Uterus (tissue), 2 donors: Measurements from ENCODE around the gene SAE1.

ENCODE experiments used
- POLR2A ChIP-seq, 2 donors: fragments of 450-650 bp; IDR thresholded peaks; one replicate each; pipeline ENCODE4 v1.6.1; 2016; ENCODE audit warnings: antibody characterized with exemption in 2 of 2, mild to moderate bottlenecking in 1 of 2, moderate library complexity in 1 of 2
- TF ChIP-seq, protein P1 (sequence below), 4 experiments: fragments of 200-600 bp in 2 of 4; fragments of 450-650 bp in 2 of 4; sonication (generic) in 2 of 4; IDR thresholded peaks; one replicate each; pipeline ENCODE4 v1.5.1; 2016 to 2019; ENCODE audit warnings: antibody characterized with exemption in 4 of 4, mild to moderate bottlenecking in 2 of 4, moderate library complexity in 1 of 4

DNA sequence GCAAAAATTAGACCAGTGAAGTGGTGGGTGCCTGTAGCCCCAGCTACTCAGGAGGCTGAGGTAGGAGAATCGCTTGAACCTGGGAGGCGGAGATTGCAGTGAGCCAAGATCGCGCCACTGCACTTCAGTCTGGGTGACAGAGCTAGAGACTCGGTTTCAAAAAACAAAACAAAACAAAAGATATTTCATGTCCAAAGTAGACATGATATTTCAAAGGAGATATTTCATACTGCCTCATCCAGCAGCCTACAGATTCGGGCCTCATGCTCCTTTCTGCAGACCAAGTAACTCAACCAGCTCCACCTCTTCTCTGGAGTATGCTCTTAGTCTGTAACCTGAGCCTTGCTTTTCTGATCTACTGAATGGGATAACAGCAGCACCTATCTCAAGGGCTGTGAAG lies 32.0 kb upstream of the SAE1 start:
- TF ChIP-seq, protein P1, sequence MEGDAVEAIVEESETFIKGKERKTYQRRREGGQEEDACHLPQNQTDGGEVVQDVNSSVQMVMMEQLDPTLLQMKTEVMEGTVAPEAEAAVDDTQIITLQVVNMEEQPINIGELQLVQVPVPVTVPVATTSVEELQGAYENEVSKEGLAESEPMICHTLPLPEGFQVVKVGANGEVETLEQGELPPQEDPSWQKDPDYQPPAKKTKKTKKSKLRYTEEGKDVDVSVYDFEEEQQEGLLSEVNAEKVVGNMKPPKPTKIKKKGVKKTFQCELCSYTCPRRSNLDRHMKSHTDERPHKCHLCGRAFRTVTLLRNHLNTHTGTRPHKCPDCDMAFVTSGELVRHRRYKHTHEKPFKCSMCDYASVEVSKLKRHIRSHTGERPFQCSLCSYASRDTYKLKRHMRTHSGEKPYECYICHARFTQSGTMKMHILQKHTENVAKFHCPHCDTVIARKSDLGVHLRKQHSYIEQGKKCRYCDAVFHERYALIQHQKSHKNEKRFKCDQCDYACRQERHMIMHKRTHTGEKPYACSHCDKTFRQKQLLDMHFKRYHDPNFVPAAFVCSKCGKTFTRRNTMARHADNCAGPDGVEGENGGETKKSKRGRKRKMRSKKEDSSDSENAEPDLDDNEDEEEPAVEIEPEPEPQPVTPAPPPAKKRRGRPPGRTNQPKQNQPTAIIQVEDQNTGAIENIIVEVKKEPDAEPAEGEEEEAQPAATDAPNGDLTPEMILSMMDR (IDR thresholded peaks at IDR 0.05): no peak
- no peak for TF ChIP-seq POLR2A (IDR thresholded peaks at IDR 0.05)
